ENCODE results near the gene NELFB.

NELFB gene

DNA sequence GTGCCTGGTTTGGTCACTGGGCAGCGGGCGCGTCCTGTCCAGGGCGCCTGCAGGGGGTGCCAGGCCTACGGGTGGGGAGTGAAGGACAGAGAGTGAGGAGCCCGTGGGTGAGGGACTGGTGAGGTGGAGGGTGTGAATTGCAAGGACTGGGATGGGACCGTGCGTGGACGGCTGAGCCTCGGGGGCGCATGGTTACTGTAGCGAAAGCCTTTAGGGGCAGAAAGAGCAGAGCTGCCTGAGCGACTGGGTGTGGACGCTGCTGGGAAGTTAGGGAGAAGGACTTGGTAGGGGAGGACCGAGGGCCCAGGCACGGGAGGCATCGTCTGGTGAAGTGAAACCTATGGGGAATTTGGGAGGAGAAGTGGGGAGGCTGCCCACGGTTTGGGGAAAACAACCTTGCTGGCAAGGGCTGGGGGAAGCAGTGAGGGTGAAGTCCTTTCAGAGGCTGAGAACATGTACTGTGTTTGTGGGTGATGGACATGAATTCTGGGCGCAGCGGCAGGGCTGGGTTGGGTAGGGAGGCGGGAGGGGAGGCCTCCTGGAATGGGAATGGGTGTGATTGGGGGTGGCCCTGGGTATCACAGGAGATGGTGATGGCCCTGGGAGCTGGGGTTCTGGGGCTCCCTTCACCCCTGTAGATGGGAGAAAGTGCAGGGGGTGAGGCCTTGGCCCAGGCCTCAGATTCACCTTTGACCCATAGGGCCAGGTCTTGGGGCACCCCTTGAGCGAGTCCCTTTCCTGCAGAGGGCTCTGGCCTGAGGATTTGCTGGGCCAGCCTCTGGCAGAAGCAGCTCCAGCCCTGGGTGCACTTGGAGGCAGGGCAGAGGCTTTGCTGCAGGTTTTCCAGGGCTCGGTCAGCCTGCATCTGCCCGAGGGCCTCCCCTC is 20.7 kb downstream of the NELFB start:
- Mint-ChIP-seq H3K9me3 (no peaks in the 10 kb centered on the region), H3K4me3 (peak overlapping the region; percentile 1), H3K4me1 (ENCODE audit: low read depth) (peaks cover 16% of the 10 kb centered on the region), H3K27ac (no peak overlapping the region), H3K27me3 (no peaks in the 10 kb centered on the region), H3K36me3 (ENCODE audit: low read depth) (peaks cover 11% of the 10 kb centered on the region)

DNA sequence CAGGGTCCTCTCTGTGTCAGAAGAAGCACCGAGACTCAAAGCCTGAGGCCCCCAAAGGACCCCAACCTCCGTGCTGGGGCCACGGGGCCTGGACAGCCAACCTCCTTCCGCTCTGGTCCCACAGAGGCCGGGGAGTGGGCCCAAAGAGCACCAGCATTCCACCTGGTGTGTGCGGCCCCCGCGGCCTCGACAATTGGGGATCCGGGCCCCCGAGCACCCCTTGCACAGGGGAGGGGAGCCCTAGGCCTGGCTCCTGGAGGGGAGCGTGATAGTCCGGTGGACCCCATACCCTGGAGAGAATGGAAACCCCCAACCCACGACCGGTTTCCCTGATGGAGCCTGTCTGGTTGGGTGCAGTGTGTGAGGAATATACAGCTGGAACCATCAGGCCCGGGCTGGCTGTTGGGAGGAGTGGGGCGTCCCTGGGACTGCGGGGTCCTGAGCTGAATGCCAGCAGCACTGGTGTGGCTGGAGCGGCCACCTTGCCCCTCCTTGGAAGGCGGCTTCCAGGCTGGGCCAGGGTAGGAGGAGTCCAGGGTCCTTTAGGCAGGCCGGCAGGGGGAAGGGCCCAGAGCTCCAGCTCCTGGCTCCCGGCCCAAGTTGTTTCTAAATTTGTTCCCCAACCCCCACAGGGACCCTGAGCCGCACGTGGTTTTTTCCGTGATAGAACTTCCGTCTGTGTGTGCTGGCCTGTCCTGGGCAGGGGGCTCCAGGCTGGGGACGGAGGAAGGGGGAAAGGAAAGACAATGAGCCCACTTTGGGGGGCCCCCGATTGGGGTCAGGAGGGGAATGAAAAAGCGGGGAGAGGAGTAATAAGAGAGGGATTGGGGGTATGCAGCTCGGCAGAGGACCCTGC is 21.6 kb downstream of the NELFB start:
- H3K4me3 Mint-ChIP-seq = peak overlapping the region; percentile 75
- peak overlapping the region; percentile 63 for H3K27ac Mint-ChIP-seq
- H3K9me3 Mint-ChIP-seq = no peaks in the 10 kb centered on the region
- H3K27me3 Mint-ChIP-seq = no peaks in the 10 kb centered on the region
- peaks cover 4% of the 10 kb centered on the region for H3K36me3 Mint-ChIP-seq (ENCODE audit: low read depth)
- H3K4me1 Mint-ChIP-seq (ENCODE audit: low read depth) = peaks cover 8% of the 10 kb centered on the region

DNA sequence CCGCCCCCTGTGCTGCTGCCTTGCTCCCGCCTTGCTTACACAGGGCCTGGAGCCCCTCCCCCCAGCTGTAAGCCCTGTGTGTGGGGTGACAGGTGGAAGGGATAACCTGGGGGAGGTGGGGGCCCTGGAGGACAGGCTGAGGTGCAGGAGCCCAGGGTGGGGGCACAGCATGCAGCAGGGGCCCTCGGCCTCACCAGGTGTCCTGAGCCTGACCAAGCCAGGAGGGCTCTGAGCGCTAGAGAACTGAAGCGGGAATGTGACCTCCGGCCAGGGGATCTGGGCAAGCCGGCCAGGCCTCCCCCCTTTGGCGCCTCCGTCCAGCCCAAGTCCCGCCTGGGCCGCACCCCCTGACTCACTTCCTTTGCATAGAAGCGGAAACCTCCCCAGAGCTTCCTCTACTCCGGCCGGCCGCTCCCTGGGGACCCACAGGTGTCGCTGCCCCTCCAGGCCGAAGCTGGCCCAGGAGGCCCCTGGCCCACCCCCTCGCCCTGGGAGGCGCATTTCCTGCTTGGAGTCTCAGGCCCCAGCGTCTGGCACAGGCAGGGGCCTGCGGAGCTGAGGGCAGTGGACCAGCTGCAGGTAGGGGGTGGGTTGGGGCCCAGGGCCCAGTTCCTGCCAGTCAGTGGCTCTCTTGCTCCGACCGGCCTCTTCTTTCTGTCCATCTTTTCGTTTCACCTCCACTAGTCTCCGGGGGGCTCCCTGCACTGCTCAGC is 22.4 kb downstream of the NELFB start, which contains the start of gene TOR4A:
Gene TOR4A (plus strand): TSS at position 398 of the 713 bp plus-strand sequence. CDS start 964 bp downstream, outside the sequence.
- no peaks in the 10 kb centered on the region for H3K9me3 Mint-ChIP-seq
- peak within 1 kb of the TSS; percentile 63 for H3K27ac Mint-ChIP-seq
- peaks cover 10% of the 10 kb centered on the region for H3K4me1 Mint-ChIP-seq (ENCODE audit: low read depth)
- peak within 1 kb of the TSS; percentile 82 for H3K4me3 Mint-ChIP-seq
- H3K36me3 Mint-ChIP-seq (ENCODE audit: low read depth) = peaks cover 4% of the 10 kb centered on the region
- no peaks in the 10 kb centered on the region for H3K27me3 Mint-ChIP-seq

DNA sequence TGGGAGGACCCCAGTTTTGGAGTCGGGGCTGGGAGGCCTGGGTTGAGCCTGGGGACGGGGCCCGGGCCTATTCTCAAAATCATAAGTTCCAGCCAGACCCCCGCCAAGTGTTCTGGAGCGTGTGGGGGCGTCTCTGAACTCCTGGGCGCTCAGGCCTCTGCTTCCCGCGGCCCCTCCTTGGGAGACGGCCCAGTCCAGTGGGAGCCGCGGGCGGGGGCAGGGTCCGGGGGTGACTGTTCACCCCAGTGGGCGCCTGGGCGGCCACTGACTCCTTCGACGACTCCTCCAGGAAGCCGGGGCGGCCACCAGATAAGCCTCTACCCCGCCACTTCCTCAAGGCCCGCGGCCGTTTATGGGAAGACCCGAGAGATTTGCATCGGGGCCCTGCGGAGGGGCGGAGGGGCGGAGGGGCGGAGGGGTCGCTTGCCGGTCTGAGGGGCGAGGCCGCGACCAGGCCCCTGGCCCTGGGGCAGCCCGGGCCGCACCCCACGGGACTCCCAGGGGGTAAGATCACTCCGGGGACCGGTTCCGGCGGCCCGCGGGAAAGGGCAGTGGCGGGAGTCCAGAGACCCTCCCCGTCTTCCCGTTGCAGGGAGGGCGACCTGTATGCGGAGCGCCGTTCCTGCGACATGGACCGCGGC is 23.1 kb downstream of the NELFB start:
- Mint-ChIP-seq H3K27ac (peak overlapping the region; percentile 58), H3K9me3 (no peaks in the 10 kb centered on the region)

DNA sequence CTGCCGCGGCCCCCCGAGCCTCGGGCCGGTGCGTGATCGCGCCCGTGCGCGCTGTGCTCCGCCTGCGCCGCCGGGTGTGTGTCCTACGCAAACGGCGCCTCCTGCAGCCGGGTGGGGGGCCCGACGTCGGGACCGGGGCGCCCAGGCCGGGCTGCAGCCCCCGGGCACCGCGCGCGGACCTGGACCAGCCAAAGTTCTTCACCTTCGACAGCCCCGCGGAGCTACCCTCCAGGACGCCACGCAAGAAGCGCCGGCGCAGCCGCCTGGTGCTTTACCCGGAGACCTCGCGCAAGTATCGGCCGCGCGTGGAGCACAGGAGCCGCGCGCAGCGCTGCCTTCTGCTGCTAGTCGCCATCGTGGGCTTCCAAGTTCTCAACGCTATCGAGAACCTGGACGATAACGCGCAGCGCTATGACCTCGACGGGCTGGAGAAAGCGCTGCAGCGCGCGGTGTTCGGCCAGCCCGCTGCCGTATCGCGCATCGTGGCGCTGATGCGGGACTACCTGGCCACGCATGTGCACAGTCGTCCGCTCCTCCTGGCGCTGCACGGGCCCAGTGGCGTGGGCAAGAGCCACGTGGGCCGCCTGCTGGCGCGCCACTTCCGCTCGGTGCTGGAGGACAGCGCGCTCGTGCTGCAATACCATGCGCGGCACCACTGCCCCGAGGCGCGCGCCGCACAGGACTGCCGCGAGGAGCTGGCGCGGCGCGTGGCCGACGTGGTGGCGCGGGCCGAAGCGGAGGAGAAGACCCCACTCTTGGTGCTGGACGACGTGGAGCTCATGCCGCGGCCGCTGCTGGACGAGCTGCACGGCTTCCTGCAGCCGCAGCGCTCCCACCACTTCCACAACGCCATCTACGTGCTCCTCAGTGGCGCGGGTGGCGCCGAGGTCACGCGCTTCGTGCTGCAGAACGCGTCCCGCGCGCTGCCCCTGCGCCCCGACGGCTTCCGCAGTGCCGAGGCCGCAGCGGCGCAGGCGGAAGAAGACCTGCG is 23.9 kb downstream of the NELFB start:
- Mint-ChIP-seq H3K4me1 (ENCODE audit: low read depth) (peaks cover 12% of the 10 kb centered on the region), H3K9me3 (no peaks in the 10 kb centered on the region), H3K36me3 (ENCODE audit: low read depth) (peaks cover 4% of the 10 kb centered on the region), H3K27ac (no peak overlapping the region), H3K4me3 (no peak overlapping the region), H3K27me3 (no peaks in the 10 kb centered on the region)

More for the DNA sequence above, 23.1 kb downstream of the NELFB start:
- Mint-ChIP-seq H3K4me3 (peak overlapping the region; percentile 82), H3K36me3 (ENCODE audit: low read depth) (peaks cover 4% of the 10 kb centered on the region), H3K27me3 (no peaks in the 10 kb centered on the region), H3K4me1 (ENCODE audit: low read depth) (peaks cover 12% of the 10 kb centered on the region)

DNA sequence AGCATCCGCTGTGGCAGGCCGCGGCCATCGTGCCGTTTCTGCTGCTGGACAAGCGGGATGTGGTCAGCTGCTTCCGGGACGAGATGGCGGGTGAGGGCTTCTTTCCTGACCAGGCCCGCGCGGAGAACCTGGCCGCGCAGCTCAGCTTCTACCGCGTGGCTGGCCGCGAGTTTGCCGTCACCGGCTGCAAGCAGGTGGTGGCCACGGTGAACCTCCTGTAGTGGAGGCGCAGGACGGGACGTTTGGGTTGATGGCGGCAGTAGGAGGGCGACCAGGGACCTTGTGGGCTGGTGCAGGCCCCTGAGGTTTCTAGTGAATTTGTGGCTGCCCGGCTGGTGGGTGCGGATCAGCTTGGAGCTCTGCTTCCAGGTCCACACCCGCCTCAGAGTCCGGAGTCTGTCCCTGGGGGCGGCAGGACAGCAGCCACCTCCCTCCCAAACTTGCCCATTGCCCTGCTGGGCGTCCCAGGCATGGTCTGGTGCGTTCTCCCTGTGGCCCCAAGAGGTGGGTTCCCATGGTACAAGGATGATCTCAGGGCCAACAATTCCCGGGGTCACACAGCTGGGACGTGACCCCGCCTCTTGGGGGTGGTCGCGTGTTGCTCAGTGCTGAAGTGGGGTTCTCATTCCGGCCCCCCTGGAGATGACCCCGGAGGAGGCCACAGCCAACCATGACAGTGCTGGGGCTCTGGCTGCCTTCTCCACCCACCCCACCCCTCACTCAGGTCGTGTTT is 24.8 kb downstream of the NELFB start:
- no peaks in the 10 kb centered on the region for H3K9me3 Mint-ChIP-seq
- peaks cover 4% of the 10 kb centered on the region for H3K36me3 Mint-ChIP-seq (ENCODE audit: low read depth)
- H3K27ac Mint-ChIP-seq = no peak overlapping the region
- peaks cover 8% of the 10 kb centered on the region for H3K4me1 Mint-ChIP-seq (ENCODE audit: low read depth)
- no peaks in the 10 kb centered on the region for H3K27me3 Mint-ChIP-seq
- H3K4me3 Mint-ChIP-seq = no peak overlapping the region

DNA sequence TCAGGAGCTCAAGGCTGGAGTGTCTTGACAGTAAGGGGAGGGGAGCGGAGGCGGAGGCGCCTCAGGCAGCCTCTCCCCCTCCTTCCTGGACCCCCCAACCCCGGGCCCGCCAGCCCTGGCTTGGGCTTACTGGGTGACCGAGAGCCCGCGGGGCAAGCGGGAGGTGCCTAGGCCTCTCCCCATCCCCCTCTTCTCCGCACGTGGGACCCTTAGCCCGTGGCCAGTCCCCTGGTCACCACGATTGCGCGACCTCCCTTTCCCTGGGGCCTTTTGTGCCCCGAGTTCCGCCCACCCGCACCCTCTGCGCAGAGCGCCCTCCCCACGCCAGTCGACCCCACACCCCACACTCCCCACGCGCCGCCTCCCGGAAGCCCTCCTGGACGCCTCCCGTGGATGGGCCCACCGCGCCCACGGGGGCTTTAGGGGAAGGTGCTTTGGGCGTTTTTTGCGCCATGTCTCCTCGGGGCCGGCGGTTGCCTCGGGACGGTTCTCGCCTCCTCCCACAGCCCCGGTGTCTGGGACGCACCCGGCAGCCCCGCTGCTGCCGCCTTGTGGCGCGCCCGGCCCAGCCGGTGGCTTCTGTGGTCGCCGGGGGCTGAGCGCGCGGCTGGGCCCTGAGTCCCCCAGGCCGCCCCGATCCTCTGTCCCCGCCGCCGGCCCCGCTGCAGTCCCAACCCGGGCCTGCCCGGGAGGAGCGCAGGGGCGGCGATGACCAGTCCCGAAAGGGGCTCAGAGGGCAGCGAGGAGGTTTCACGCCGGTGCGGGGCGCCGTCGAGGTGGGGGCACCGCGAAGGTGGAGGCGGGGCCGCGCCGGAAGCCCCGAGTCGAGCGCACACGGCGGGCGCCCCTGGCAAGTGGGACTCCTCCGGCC is 25.6 kb downstream of the NELFB start:
- H3K4me1 Mint-ChIP-seq (ENCODE audit: low read depth) = peaks cover 8% of the 10 kb centered on the region
- no peak overlapping the region for H3K4me3 Mint-ChIP-seq
- peaks cover 4% of the 10 kb centered on the region for H3K36me3 Mint-ChIP-seq (ENCODE audit: low read depth)
- H3K9me3 Mint-ChIP-seq = no peaks in the 10 kb centered on the region
- no peaks in the 10 kb centered on the region for H3K27me3 Mint-ChIP-seq
- H3K27ac Mint-ChIP-seq = no peak overlapping the region

DNA sequence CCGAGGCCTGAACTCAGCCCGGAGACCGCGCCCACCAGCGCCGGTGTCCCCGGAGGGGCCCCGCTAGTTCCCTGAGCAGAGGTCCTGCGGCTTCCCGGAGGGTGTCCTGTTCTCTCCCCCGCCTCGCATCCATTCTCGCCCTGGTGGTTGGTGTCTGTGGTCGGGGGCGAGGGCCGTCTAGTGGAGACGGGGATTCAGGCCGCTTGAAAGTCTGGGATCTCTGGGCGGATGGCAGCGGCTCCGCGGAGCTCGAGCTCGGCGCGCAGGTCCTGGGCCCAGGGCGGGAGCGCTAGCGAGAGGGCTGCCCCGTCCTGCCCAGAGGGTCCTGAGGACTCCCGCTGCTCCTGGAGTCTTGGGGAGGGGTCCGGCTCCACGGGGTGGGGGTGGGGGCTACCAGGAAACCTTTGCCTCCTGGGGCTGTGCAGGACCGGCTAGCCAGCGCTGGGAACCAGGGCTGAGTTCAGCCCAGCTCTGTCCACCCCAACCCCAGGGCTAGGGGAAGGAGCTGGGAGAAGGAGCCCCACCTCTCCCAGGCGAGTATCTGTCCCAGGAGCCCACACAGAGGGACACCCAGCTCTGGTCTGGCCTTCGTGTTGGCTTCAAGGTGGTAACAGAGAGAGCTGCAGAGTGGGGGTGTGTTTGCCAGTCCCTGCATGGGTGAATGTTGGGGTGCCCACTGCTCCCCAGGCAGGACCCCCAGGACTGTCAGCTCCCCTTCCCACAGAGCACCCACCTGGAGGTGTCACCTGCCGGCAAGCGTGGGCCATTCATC is 26.4 kb downstream of the NELFB start:
- Mint-ChIP-seq H3K4me1 (ENCODE audit: low read depth) (peaks cover 8% of the 10 kb centered on the region), H3K27ac (no peak overlapping the region), H3K27me3 (no peaks in the 10 kb centered on the region), H3K36me3 (ENCODE audit: low read depth) (peaks cover 4% of the 10 kb centered on the region), H3K9me3 (no peaks in the 10 kb centered on the region), H3K4me3 (no peak overlapping the region)

DNA sequence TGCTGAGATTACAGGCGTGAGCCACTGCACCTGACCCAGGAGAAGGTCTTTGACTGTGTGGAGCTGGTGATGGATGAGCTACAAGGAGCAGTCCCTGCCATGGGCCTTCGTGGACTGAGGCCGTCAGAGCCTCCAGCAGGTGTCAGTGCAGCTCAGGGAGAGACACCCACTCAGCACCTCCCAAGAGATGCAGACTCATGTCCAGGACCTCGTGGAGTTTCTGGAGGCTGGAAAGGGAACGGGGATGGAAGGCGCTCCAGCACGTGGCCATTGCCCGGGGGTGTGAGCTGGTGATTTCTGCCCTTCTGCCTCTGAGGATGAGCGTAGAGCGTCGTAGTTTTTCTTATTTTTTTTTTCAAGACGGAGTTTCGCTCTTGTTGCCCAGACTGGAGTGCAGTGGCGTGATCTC is 31.9 kb downstream of the NELFB start:
- no peak overlapping the region for H3K4me3 Mint-ChIP-seq
- H3K36me3 Mint-ChIP-seq (ENCODE audit: low read depth) = no peaks in the 10 kb centered on the region
- no peaks in the 10 kb centered on the region for H3K9me3 Mint-ChIP-seq
- no peak overlapping the region for H3K27ac Mint-ChIP-seq
- no peaks in the 10 kb centered on the region for H3K27me3 Mint-ChIP-seq
- H3K4me1 Mint-ChIP-seq (ENCODE audit: low read depth) = peaks cover 8% of the 10 kb centered on the region

DNA sequence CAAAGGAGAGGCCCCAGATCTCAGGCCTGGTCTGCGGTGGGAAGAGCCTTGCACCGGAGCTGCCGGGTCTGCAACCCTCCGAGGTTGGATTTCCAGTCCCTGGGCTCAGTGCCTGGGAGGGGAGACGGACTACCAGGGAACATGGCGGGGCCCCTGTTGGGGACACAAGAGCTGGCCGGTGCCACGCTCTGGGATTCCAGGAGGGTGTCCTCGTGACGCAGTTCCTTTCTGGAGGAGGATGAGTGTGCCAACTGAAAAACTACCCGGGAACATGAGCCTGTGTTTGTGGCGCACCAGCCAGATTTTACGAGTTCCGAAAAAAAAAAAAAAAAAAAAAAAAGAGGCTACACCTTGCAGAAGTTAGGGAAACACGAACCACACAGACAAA is 38.0 kb downstream of the NELFB start:
- H3K27me3 Mint-ChIP-seq = peaks cover 30% of the 10 kb centered on the region
- H3K27ac Mint-ChIP-seq = no peak overlapping the region
- H3K36me3 Mint-ChIP-seq (ENCODE audit: low read depth) = no peaks in the 10 kb centered on the region
- H3K4me1 Mint-ChIP-seq (ENCODE audit: low read depth) = peaks cover 13% of the 10 kb centered on the region
- no peak overlapping the region for H3K4me3 Mint-ChIP-seq
- no peaks in the 10 kb centered on the region for H3K9me3 Mint-ChIP-seq

DNA sequence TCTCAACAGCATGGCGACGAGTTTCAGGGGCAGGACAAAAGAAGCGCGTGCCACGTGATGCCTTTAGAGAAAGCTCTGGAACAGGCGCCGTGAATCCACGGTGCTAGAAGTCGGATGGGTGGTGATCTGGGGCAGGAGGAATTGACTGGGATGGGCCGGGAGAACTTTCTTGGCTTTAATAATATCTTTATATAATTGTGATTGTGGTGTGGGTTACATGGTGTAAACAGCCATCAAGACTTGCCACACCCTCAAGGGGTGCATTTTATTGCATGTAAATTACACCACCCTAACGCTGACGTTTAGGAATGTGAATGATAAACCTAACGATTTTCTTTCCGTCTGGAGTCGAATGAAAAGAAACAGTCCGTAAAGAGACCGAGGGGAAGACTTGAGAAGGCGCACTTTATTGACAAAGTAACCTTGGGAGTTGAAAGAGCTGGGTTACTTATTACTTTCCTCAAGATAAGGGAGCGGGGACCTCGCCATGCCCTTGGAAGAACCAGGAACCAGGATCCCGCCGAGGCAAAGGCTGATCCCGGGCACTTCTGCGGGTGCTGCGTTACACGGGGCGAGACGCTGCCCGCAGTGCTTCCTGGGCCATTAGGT is 38.5 kb downstream of the NELFB start:
- Mint-ChIP-seq H3K27me3 (peaks cover 32% of the 10 kb centered on the region), H3K4me3 (no peak overlapping the region), H3K36me3 (ENCODE audit: low read depth) (no peaks in the 10 kb centered on the region), H3K9me3 (no peaks in the 10 kb centered on the region), H3K4me1 (ENCODE audit: low read depth) (peaks cover 13% of the 10 kb centered on the region), H3K27ac (no peak overlapping the region)
